GM12878 (cell line): ENCODE results near the gene MYO15B. TPM values are rescaled to one million over a fixed set of nuclear protein-coding genes. Genes with fewer than 3 reads are reported as not detected.

Experiments
- ATAC-seq: fragments of 200-7000 bp; cut with Tn5 transposase; 3 replicates; pipeline ENCODE4 v1.9.1; 2020; ENCODE audit warnings: mild to moderate bottlenecking, moderate library complexity
- BruUV-seq: library from RNA; stranded (reverse); fragments of 400-500 nt; replicated peaks from 2 replicates; lab custom pipeline; 2021; lab: Mats Ljungman, UMichigan
- CTCF ChIA-PET: fragments of 300-600 bp; sonication (Branson Sonifier 250); formaldehyde crosslinking; extraction: SDS; loops from one replicate; lab custom pipeline; 2021; ENCODE audit warnings: inconsistent platforms; lab: Yijun Ruan, JAX
- POLR2A ChIA-PET: fragments of 350-600 bp; formaldehyde crosslinking; extraction: SDS; loops from one replicate; lab custom pipeline; 2021; ENCODE audit warnings: inconsistent platforms; lab: Charles Lee
- RAD21 ChIA-PET: fragments of 300-600 bp; sonication (Branson Sonifier 250); formaldehyde crosslinking; loops from one replicate; lab custom pipeline; 2023; ENCODE audit warnings: antibody characterized with exemption; ENCODE audit not compliant: unreplicated experiment; lab: Charles Lee
- SMC1A ChIA-PET: fragments of 300-600 bp; sonication (Branson Sonifier 250); formaldehyde crosslinking; loops from one replicate; lab custom pipeline; 2023; ENCODE audit not compliant: unreplicated experiment, uncharacterized antibody; lab: Charles Lee
- DNase-seq: peaks from one replicate; pipeline ENCODE4 v3.0.0-alpha.2; 2011; ENCODE audit warnings: low read depth, low spot score
- FAIRE-seq: peaks from 3 replicates; lab custom pipeline; 2011; peaks lifted over from hg19 to GRCh38; lab: Jason Lieb, UNC
- H2AFZ ChIP-seq: 2 replicates; pipeline ENCODE4 v1.6.0; 2011; ENCODE audit warnings: low read depth, low read length, control low read depth; ENCODE audit not compliant: control insufficient read depth
- H3K27ac ChIP-seq: 2 replicates; pipeline ENCODE4 v1.5.1; 2011; ENCODE audit warnings: control low read depth; ENCODE audit not compliant: control insufficient read depth, insufficient read depth
- H3K27me3 ChIP-seq, 2 experiments: replicated peaks in 1 of 2; 2 replicates each; pipeline versions ENCODE4 v1.6.0 to v1.6.1; 2011; ENCODE audit warnings: low read length in 1 of 2; ENCODE audit not compliant: control insufficient read depth in 2 of 2, insufficient read depth in 2 of 2
- H3K36me3 ChIP-seq, 2 experiments: 2 replicates each; pipeline ENCODE4 v1.5.1; 2011; ENCODE audit warnings: low read length in 1 of 2; ENCODE audit not compliant: control insufficient read depth in 2 of 2, insufficient read depth in 2 of 2
- H3K4me1 ChIP-seq: 2 replicates; pipeline ENCODE4 v1.6.1; 2011; ENCODE audit warnings: mild to moderate bottlenecking, low read length, moderate library complexity, mixed read lengths; ENCODE audit not compliant: control insufficient read depth, insufficient read depth
- H3K4me2 ChIP-seq: 2 replicates; pipeline ENCODE4 v1.6.0; 2011; ENCODE audit warnings: control low read depth; ENCODE audit not compliant: control insufficient read depth, insufficient read depth
- H3K4me3 ChIP-seq: fragments of 200-600 bp; sonication (generic); 2 replicates; pipeline ENCODE4 v1.5.1; 2016
- H3K79me2 ChIP-seq: 2 replicates; pipeline ENCODE4 v1.6.0; 2011; ENCODE audit warnings: low read length; ENCODE audit not compliant: control insufficient read depth, insufficient read depth
- H3K9ac ChIP-seq: 2 replicates; pipeline ENCODE4 v1.8.0; 2011; ENCODE audit warnings: low read length, control low read depth, mixed read lengths; ENCODE audit not compliant: control insufficient read depth, insufficient read depth
- H3K9me3 ChIP-seq: replicated peaks from 3 replicates; pipeline ENCODE4 v1.5.1; 2011; ENCODE audit warnings: mild to moderate bottlenecking, low read length; ENCODE audit not compliant: control insufficient read depth, insufficient read depth
- H4K20me1 ChIP-seq: 2 replicates; pipeline ENCODE4 v1.6.0; 2011; ENCODE audit not compliant: control insufficient read depth, insufficient read depth
- CREB1 ChIP-seq: IDR thresholded peaks from 2 replicates; pipeline ENCODE4 v1.6.1; 2012; ENCODE audit warnings: low read depth, mild to moderate bottlenecking, inconsistent platforms
- FOXK2 ChIP-seq: fragments of 450-650 bp; IDR thresholded peaks from 2 replicates; pipeline ENCODE4 v1.6.1; 2017; ENCODE audit warnings: mild to moderate bottlenecking, moderate library complexity
- NKRF ChIP-seq: fragments of 450-650 bp; conservative IDR thresholded peaks from 2 replicates; pipeline ENCODE4 v1.6.1; 2017; ENCODE audit warnings: mild to moderate bottlenecking, moderate library complexity
- SP1 ChIP-seq: IDR thresholded peaks from one replicate; pipeline ENCODE4 v1.6.1; 2011; ENCODE audit warnings: low read depth, low read length
- SUPT20H ChIP-seq: IDR thresholded peaks from 2 replicates; pipeline ENCODE4 v1.6.1; 2011; ENCODE audit warnings: low read depth, mild to moderate bottlenecking, low read length, moderate library complexity, borderline replicate concordance; ENCODE audit not compliant: control insufficient read depth
- YBX1 ChIP-seq: fragments of 450-650 bp; IDR thresholded peaks from 2 replicates; pipeline ENCODE4 v1.6.1; 2016; ENCODE audit warnings: antibody characterized with exemption
- WGBS: methylation state at CpG from one replicate; pipeline ENCODE4 v1.1.6; 2016; ENCODE audit warnings: low lambda C conversion rate; ENCODE audit not compliant: insufficient replicate concordance, insufficient coverage; ENCODE audit errors: missing lambda C conversion rate; 5-methylcytosine and 5-hydroxymethylcytosine counted together
- in situ Hi-C: fragments of 300-500 bp; cut with MboI; formaldehyde crosslinking; loops from 9 replicates; pipeline ENCODE4 v1.14.3; 2018; ENCODE audit warnings: mixed read lengths
- intact Hi-C: fragments of 100-400 bp; cut with micrococcal nuclease; formaldehyde crosslinking; loops from one replicate; pipeline ENCODE4 v1.14.2; 2022; ENCODE audit not compliant: unreplicated experiment
- polyA plus RNA-seq, 11 experiments: library from polyadenylated mRNA; depleted of rRNA in 4 of 11; unstranded in 6 of 11; stranded (reverse) in 5 of 11; fragments of >200 nt; fragmentation: Nextera tagmentation in 4 of 11; fragmentation: Illumina TruSeq in 1 of 11; extraction: Ambion mirVana in 4 of 11; extraction: Trizol in 1 of 11; gene quantifications; 1 replicate in 1 of 11; 2 replicates in 10 of 11; pipeline versions ENCODE4 v1.2.1 to v1.2.3, GENCODE V29; 2011 to 2016; ENCODE audit warnings: inconsistent platforms in 2 of 11, missing spikeins in 2 of 11, low read depth in 1 of 11
- total RNA-seq, 4 experiments: library from RNA; depleted of rRNA in 3 of 4; stranded (reverse); fragments of >200 nt in 3 of 4; fragmentation: Illumina TruSeq in 1 of 4; extraction: Trizol in 1 of 4; gene quantifications; 2 replicates each; pipeline versions ENCODE4 v1.2.1 to v1.2.3, GENCODE V29; 2013 to 2021
- TF ChIP-seq, protein P1 (sequence below): fragments of 450-650 bp; formaldehyde crosslinking; IDR thresholded peaks from 2 replicates; pipeline ENCODE4 v1.4.0; 2022; ENCODE audit warnings: mild to moderate bottlenecking, moderate library complexity

The MYO15B gene
- total and polyA plus RNA-seq, 10 of the 15 experiments (the other 5 are each of a cell fraction or from before 2014, with no cell fraction given) = 0.67 to 15.4 (median 2.3) TPM; not detected in 1

DNA sequence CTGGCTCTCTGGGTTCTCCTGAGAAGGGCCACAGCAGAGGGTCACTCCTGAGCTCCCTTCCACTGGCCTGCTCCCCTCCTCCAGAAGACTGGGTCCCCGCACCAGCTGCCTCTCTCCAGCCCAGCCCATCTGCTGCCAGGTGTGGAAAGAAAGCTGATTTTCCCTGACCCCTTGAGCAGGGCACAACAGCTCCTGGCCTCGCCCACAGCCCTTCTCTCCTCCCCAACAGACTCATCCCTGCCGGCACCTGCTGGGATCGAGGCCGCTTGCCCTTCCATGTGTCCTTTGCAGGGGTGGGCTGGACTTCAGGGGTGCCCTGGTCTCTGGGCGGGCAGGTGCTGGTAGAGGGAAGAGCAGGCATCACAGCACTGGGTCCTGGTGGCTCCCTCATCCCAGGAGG, 40.8 kb downstream of the MYO15B start (continued):
- TF ChIP-seq, protein P1, sequence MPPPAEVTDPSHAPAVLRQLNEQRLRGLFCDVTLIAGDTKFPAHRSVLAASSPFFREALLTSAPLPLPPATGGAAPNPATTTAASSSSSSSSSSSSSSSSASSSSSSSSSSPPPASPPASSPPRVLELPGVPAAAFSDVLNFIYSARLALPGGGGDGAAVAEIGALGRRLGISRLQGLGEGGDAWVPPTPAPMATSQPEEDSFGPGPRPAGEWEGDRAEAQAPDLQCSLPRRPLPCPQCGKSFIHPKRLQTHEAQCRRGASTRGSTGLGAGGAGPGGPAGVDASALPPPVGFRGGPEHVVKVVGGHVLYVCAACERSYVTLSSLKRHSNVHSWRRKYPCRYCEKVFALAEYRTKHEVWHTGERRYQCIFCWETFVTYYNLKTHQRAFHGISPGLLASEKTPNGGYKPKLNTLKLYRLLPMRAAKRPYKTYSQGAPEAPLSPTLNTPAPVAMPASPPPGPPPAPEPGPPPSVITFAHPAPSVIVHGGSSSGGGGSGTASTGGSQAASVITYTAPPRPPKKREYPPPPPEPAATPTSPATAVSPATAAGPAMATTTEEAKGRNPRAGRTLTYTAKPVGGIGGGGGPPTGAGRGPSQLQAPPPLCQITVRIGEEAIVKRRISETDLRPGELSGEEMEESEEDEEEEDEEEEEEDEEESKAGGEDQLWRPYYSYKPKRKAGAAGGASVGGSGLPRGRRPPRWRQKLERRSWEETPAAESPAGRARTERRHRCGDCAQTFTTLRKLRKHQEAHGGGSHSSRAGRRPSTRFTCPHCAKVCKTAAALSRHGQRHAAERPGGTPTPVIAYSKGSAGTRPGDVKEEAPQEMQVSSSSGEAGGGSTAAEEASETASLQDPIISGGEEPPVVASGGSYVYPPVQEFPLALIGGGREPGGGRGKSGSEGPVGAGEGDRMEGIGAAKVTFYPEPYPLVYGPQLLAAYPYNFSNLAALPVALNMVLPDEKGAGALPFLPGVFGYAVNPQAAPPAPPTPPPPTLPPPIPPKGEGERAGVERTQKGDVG (CRISPR knock-in tag) = no peak
- TF ChIP-seq NKRF = no peak
- TF ChIP-seq FOXK2 = no peak
- no peak for TF ChIP-seq YBX1
- no peak for TF ChIP-seq SP1

DNA sequence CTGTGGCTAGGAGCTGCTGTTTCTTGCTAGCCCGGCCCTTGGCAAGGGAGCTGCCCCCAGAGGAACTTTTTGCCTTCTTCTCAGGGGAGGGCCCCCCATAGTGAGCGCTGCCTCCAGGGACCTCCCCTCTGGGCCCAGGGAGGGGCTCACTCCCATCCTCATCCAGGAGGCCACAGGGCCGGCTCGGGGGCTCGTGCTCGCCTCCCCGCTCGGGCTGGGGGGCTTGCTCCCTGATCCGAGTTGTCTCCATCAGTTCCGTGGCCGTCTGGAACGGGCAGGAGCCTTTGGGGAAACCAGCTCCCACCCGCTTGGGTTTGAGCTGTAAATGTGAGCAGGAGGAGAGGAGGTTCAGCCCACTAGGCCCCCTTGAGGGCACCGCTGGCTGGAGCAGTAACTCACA, 41.6 kb downstream of the MYO15B start:
- intact Hi-C loops = no loop called here
- H3K27me3 ChIP-seq = no peaks in the 10 kb centered on the region
- FAIRE-seq (no peak), DNase-seq (no peak), ATAC-seq (no peak)
- no peak overlapping the region for H3K27ac ChIP-seq
- no peaks in the 10 kb centered on the region for H3K79me2 ChIP-seq
- no peak overlapping the region for H3K4me2 ChIP-seq
- POLR2A ChIA-PET = no interaction called here
- BruUV-seq = no TSS peak
- RAD21 ChIA-PET = interaction anchor here (0.6 to 6.3 kb wide), 2 partner anchors 119 to 124 kb away, joined by 3 to 148 read pairs; no protein-coding TSS in a partner anchor
- H4K20me1 ChIP-seq = no peaks in the 10 kb centered on the region
- peaks cover 8% of the 10 kb centered on the region for H3K4me1 ChIP-seq
- in situ Hi-C loops = no loop called here
- no peak overlapping the region for H2AFZ ChIP-seq
- H3K9ac ChIP-seq = no peak overlapping the region
- no peaks in the 10 kb centered on the region for H3K9me3 ChIP-seq
- TF ChIP-seq SUPT20H = no peak
- no peak for TF ChIP-seq CREB1
- CTCF ChIA-PET = interaction anchor here (0.6 to 13.0 kb wide), 5 partner anchors 24 to 124 kb away, joined by 3 to 349 read pairs (median 8); a partner anchor contains a TSS
- no peak overlapping the region for H3K4me3 ChIP-seq
- SMC1A ChIA-PET = no interaction called here
- WGBS = 79% methylated on average over 14 of the region's 14 CpGs
- peaks cover 0 to 2% of the 10 kb centered on the region in 2 experiments; a peak in 2 of 4 replicates for H3K36me3 ChIP-seq
